ENCODE measurements around the gene COX7B2. TPM values are rescaled to one million over a fixed set of nuclear protein-coding genes. Genes with fewer than 3 reads are reported as not detected.

The COX7B2 gene
- total RNA-seq, 2 donors from 2014 or later = 5.8 TPM; not detected in 1

GRCh38 chr4:46886711-46887110, 22.3 kb downstream of the COX7B2 start:
- Histone ChIP-seq H3K9me3 (no peaks in the 10 kb centered on the region), H3K4me1 (replicated peaks) (no peaks in the 10 kb centered on the region), H3K36me3 (no peaks in the 10 kb centered on the region), H3K4me3 (no peak overlapping the region), H3K27ac (no peak overlapping the region), H3K27me3 (replicated peaks; ENCODE audit: insufficient read depth) (no peaks in the 10 kb centered on the region)
- WGBS = 24% methylated on average over 2 of the region's 2 CpGs
- no peak for TF ChIP-seq POLR2AphosphoS5 (IDR thresholded peaks at IDR 0.05)
- TF ChIP-seq POLR2A (IDR thresholded peaks at IDR 0.05) = no peak
- TF ChIP-seq, protein P1, sequence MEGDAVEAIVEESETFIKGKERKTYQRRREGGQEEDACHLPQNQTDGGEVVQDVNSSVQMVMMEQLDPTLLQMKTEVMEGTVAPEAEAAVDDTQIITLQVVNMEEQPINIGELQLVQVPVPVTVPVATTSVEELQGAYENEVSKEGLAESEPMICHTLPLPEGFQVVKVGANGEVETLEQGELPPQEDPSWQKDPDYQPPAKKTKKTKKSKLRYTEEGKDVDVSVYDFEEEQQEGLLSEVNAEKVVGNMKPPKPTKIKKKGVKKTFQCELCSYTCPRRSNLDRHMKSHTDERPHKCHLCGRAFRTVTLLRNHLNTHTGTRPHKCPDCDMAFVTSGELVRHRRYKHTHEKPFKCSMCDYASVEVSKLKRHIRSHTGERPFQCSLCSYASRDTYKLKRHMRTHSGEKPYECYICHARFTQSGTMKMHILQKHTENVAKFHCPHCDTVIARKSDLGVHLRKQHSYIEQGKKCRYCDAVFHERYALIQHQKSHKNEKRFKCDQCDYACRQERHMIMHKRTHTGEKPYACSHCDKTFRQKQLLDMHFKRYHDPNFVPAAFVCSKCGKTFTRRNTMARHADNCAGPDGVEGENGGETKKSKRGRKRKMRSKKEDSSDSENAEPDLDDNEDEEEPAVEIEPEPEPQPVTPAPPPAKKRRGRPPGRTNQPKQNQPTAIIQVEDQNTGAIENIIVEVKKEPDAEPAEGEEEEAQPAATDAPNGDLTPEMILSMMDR (IDR thresholded peaks at IDR 0.05) = no peak
- intact Hi-C loops (cut with DNase I) = no loop called here
- no peak for DNase-seq (ENCODE audit: low spot score)

- no peaks in the 10 kb centered on the region for H3K9me3 ChIP-seq
These were observed 30.4 kb downstream of the COX7B2 start for GRCh38 chr4:46878641-46879040.

GRCh38 chr4:46874811-46875210, 34.2 kb downstream of the COX7B2 start:
- WGBS = 63% methylated on average over 1 of the region's 1 CpG
- Histone ChIP-seq H3K27ac (no peak overlapping the region), H3K4me1 (replicated peaks) (no peaks in the 10 kb centered on the region), H3K36me3 (no peaks in the 10 kb centered on the region), H3K27me3 (replicated peaks; ENCODE audit: insufficient read depth) (no peaks in the 10 kb centered on the region), H3K4me3 (no peak overlapping the region), H3K9me3 (no peaks in the 10 kb centered on the region)
- intact Hi-C loops (cut with DNase I) = no loop called here
- no peak for TF ChIP-seq POLR2AphosphoS5 (IDR thresholded peaks at IDR 0.05)
- TF ChIP-seq POLR2A (IDR thresholded peaks at IDR 0.05) = no peak
- TF ChIP-seq, protein P1 (IDR thresholded peaks at IDR 0.05) = no peak
- DNase-seq (ENCODE audit: low spot score) = no peak

More at GRCh38 chr4:46878641-46879040, 30.4 kb downstream of the COX7B2 start:
- WGBS = 91% methylated on average over 3 of the region's 3 CpGs
- no peak for TF ChIP-seq POLR2AphosphoS5 (IDR thresholded peaks at IDR 0.05)
- no peak for TF ChIP-seq POLR2A (IDR thresholded peaks at IDR 0.05)
- TF ChIP-seq, protein P1 (IDR thresholded peaks at IDR 0.05) = no peak
- H3K36me3 ChIP-seq = no peaks in the 10 kb centered on the region
- H3K4me1 ChIP-seq (replicated peaks) = no peaks in the 10 kb centered on the region
- intact Hi-C loops (cut with DNase I) = no loop called here
- DNase-seq (ENCODE audit: low spot score) = no peak
- H3K27me3 ChIP-seq (replicated peaks; ENCODE audit: insufficient read depth) = no peaks in the 10 kb centered on the region
- no peak overlapping the region for H3K27ac ChIP-seq
- no peak overlapping the region for H3K4me3 ChIP-seq

- no peak for DNase-seq (ENCODE audit: low spot score)
- no peaks in the 10 kb centered on the region for H3K36me3 ChIP-seq
- TF ChIP-seq, protein P1 (IDR thresholded peaks at IDR 0.05) = no peak
- H3K27ac ChIP-seq = no peak overlapping the region
- intact Hi-C loops (cut with DNase I) = no loop called here
- H3K4me1 ChIP-seq (replicated peaks) = no peaks in the 10 kb centered on the region
- no peak overlapping the region for H3K4me3 ChIP-seq
- 70% methylated on average over 2 of the region's 2 CpGs for WGBS
- H3K9me3 ChIP-seq = no peaks in the 10 kb centered on the region
- H3K27me3 ChIP-seq (replicated peaks; ENCODE audit: insufficient read depth) = no peaks in the 10 kb centered on the region
These were observed 38.6 kb downstream of the COX7B2 start for GRCh38 chr4:46870411-46870810.

GRCh38 chr4:46856333-46856732, 52.7 kb downstream of the COX7B2 start:
- intact Hi-C loops (cut with DNase I) = no loop called here
- Histone ChIP-seq H3K9me3 (no peaks in the 10 kb centered on the region), H3K4me1 (replicated peaks) (no peaks in the 10 kb centered on the region), H3K4me3 (no peak overlapping the region), H3K27me3 (replicated peaks; ENCODE audit: insufficient read depth) (no peaks in the 10 kb centered on the region), H3K27ac (no peak overlapping the region), H3K36me3 (no peaks in the 10 kb centered on the region)
- no peak for DNase-seq (ENCODE audit: low spot score)
- TF ChIP-seq POLR2A (IDR thresholded peaks at IDR 0.05) = no peak
- TF ChIP-seq, protein P1 (IDR thresholded peaks at IDR 0.05) = no peak
- TF ChIP-seq POLR2AphosphoS5 (IDR thresholded peaks at IDR 0.05) = no peak
